ENCODE measurements around the gene ABL1. TPM values are rescaled to one million over a fixed set of nuclear protein-coding genes. Genes with fewer than 3 reads are reported as not detected.

ABL1 gene
- total and polyA plus RNA-seq, 4 donors = 23.3 to 60.0 (median 37.7) TPM

GRCh38 chr9:130924448-130924788, 89.4 kb downstream of the ABL1 start:
- H3K36me3 ChIP-seq (ENCODE audit: control insufficient read depth in 4 of 4, insufficient read depth in 4 of 4, low read length in 4 of 4) = no peaks in the 10 kb centered on the region
- DNase-seq (no peak), ATAC-seq (ENCODE audit: insufficient read depth, low FRiP score) (no peak)
- H3K4me1 ChIP-seq (ENCODE audit: control insufficient read depth in 5 of 5, insufficient read depth in 5 of 5, low read length in 5 of 5) = peaks cover 0 to 15% (median 0%) of the 10 kb centered on the region in 5 donors
- no peak overlapping the region for H3K9ac ChIP-seq (ENCODE audit: insufficient read depth in 1 of 2, low read length in 2 of 2)
- no peak overlapping the region for H3K4me3 ChIP-seq
- H3K27me3 ChIP-seq (ENCODE audit: control insufficient read depth in 3 of 3, insufficient read depth in 3 of 3, low read length in 2 of 3) = peaks cover 0 to 27% (median 0%) of the 10 kb centered on the region in 3 donors
- 74 to 82% methylated on average over 10 of the region's 10 CpGs for WGBS, 2 donors
- TF ChIP-seq, protein P1, sequence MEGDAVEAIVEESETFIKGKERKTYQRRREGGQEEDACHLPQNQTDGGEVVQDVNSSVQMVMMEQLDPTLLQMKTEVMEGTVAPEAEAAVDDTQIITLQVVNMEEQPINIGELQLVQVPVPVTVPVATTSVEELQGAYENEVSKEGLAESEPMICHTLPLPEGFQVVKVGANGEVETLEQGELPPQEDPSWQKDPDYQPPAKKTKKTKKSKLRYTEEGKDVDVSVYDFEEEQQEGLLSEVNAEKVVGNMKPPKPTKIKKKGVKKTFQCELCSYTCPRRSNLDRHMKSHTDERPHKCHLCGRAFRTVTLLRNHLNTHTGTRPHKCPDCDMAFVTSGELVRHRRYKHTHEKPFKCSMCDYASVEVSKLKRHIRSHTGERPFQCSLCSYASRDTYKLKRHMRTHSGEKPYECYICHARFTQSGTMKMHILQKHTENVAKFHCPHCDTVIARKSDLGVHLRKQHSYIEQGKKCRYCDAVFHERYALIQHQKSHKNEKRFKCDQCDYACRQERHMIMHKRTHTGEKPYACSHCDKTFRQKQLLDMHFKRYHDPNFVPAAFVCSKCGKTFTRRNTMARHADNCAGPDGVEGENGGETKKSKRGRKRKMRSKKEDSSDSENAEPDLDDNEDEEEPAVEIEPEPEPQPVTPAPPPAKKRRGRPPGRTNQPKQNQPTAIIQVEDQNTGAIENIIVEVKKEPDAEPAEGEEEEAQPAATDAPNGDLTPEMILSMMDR (IDR thresholded peaks at IDR 0.05; ENCODE audit: control extremely low read depth, extremely low read depth) = no peak
- H3K27ac ChIP-seq (ENCODE audit: low read depth in 1 of 2, low read length in 1 of 2) = no peak overlapping the region
- H3K9me3 ChIP-seq (ENCODE audit: control insufficient read depth in 4 of 4, insufficient read depth in 3 of 4, low read length in 3 of 4) = peaks cover 0 to 2% (median 0%) of the 10 kb centered on the region in 4 donors

DNA sequence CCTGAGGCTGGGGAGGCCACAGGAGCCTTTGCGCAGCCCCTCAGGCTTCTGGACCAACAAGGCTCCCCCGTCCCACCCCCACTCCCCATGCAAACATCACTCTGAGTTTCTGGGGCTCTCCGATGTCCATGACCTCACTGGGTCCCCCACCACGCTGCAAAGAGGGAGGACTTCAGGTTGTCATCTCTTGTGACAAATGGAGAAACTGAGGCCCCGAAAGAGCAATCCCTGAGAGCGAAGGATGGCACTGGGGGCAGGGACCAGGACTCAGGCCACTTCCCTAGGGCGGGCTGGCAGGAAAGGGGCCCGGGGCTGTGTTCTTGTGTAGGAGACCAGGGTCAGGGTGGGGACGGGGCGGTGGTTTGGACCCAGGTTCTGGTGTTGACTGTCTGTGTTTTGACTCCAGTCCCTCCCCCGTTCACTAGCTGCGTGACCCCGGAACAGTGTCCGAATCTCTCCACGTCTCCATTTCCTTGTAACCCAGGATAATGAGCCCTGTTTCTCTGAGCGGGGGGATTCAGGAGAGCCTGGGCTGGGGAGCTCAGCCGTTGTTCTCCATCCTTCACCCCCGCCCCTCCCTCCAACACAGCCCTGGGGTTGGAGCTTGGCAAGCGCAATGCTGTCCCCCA, 90.1 kb downstream of the ABL1 start:
- no peak overlapping the region for H3K27ac ChIP-seq (ENCODE audit: low read depth in 1 of 2, low read length in 1 of 2)
- H3K9ac ChIP-seq (ENCODE audit: insufficient read depth in 1 of 2, low read length in 2 of 2) = no peak overlapping the region
- TF ChIP-seq, protein P1 (IDR thresholded peaks at IDR 0.05; ENCODE audit: control extremely low read depth, extremely low read depth) = no peak
- no peaks in the 10 kb centered on the region for H3K36me3 ChIP-seq (ENCODE audit: control insufficient read depth in 4 of 4, insufficient read depth in 4 of 4, low read length in 4 of 4)
- 80 to 81% methylated on average over 19 of the region's 19 CpGs for WGBS, 2 donors
- H3K4me3 ChIP-seq = no peak overlapping the region
- peaks cover 0 to 27% (median 0%) of the 10 kb centered on the region in 3 donors for H3K27me3 ChIP-seq (ENCODE audit: control insufficient read depth in 3 of 3, insufficient read depth in 3 of 3, low read length in 2 of 3)
- peaks cover 0 to 2% (median 0%) of the 10 kb centered on the region in 4 donors for H3K9me3 ChIP-seq (ENCODE audit: control insufficient read depth in 4 of 4, insufficient read depth in 3 of 4, low read length in 3 of 4)
- peaks cover 0 to 15% (median 0%) of the 10 kb centered on the region in 5 donors for H3K4me1 ChIP-seq (ENCODE audit: control insufficient read depth in 5 of 5, insufficient read depth in 5 of 5, low read length in 5 of 5)
- ATAC-seq (ENCODE audit: insufficient read depth, low FRiP score) (no peak), DNase-seq (no peak)

DNA sequence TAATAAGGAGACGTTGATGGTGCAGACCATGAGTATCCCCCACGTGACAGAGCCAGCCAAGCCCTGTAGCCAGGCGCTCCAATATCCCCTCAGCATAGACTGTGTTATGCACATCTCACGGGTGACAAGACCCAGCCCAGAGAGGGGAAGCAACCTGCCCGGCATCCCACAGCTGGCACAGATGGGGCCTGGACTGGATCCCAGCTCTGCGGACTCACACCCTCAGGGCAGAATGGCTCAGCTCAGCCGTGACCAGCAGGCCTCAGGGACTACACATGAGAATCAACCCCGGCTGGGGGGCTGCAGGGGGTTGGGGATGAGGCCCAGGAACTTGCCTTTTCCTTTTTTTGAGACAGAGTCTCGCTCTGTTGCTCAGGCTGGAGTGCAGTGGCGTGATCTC, 92.3 kb downstream of the ABL1 start:
- DNase-seq = no peak
- Histone ChIP-seq H3K4me1 (ENCODE audit: control insufficient read depth in 5 of 5, insufficient read depth in 5 of 5, low read length in 5 of 5) (peaks cover 0 to 14% (median 0%) of the 10 kb centered on the region in 5 donors), H3K4me3 (no peak overlapping the region), H3K27ac (ENCODE audit: low read depth in 1 of 2, low read length in 1 of 2) (no peak overlapping the region), H3K27me3 (ENCODE audit: control insufficient read depth in 3 of 3, insufficient read depth in 3 of 3, low read length in 2 of 3) (peaks cover 0 to 18% (median 0%) of the 10 kb centered on the region in 3 donors), H3K36me3 (ENCODE audit: control insufficient read depth in 4 of 4, insufficient read depth in 4 of 4, low read length in 4 of 4) (no peaks in the 10 kb centered on the region), H3K9me3 (ENCODE audit: control insufficient read depth in 4 of 4, insufficient read depth in 3 of 4, low read length in 3 of 4) (peaks cover 0 to 2% (median 0%) of the 10 kb centered on the region in 4 donors), H3K9ac (ENCODE audit: insufficient read depth in 1 of 2, low read length in 2 of 2) (no peak overlapping the region)
- ATAC-seq (ENCODE audit: insufficient read depth, low FRiP score) = no peak
- WGBS, 2 donors = 91 to 94% methylated on average over 10 of the region's 10 CpGs
- TF ChIP-seq, protein P1 (IDR thresholded peaks at IDR 0.05; ENCODE audit: control extremely low read depth, extremely low read depth) = no peak

Data from lung (tissue), 12 donors.